HCT116 (cell line): ENCODE measurements around the gene GRIK2. TPM values are rescaled to one million over a fixed set of nuclear protein-coding genes. Genes with fewer than 3 reads are reported as not detected.

Experiments used
- ATAC-seq: fragments of 200-7000 bp; cut with Tn5 transposase; 2 replicates; pipeline ENCODE4 v1.9.1; 2020; ENCODE audit warnings: mild to moderate bottlenecking, moderate library complexity
- BruUV-seq: library from RNA; stranded (reverse); fragments of 400-500 nt; replicated peaks from 2 replicates; lab custom pipeline; 2021; lab: Mats Ljungman, UMichigan
- CTCF ChIA-PET: fragments of 300-600 bp; sonication (Branson Sonifier 250); formaldehyde crosslinking; loops from one replicate; lab custom pipeline; 2021; ENCODE audit warnings: antibody characterized with exemption; lab: Charles Lee
- POLR2A ChIA-PET: fragments of 300-600, 350-600 bp; sonication (Branson Sonifier 250); formaldehyde crosslinking; loops from one replicate; lab custom pipeline; 2021; ENCODE audit warnings: antibody characterized with exemption; lab: Charles Lee
- RAD21 ChIA-PET, 2 experiments: fragments of 300-600 bp; sonication (Branson Sonifier 250); formaldehyde crosslinking; loops; one replicate each; lab custom pipeline; 2023; ENCODE audit warnings: low total read pairs in 2 of 2; ENCODE audit not compliant: uncharacterized antibody in 2 of 2, unreplicated experiment in 2 of 2, low non-redundant PET in 1 of 2; lab: Charles Lee
- DNase-seq: peaks from one replicate; pipeline ENCODE4 v3.0.0-alpha.2; 2010; ENCODE audit warnings: low read depth, low spot score
- H2AFZ ChIP-seq: fragments of 200-600 bp; shearing (Covaris generic), sonication (generic); 2 replicates; pipeline ENCODE4 v1.6.1; 2017; ENCODE audit warnings: low read depth, mixed run types, mixed read lengths, antibody characterized with exemption, low read length; ENCODE audit not compliant: poor library complexity, severe bottlenecking
- H3K27ac ChIP-seq: 2 replicates; pipeline ENCODE4 v1.5.1; 2012; ENCODE audit warnings: low read depth, low read length
- H3K27me3 ChIP-seq: fragments of 200-600 bp; sonication (generic); 2 replicates; pipeline ENCODE4 v1.6.1; 2016; ENCODE audit warnings: mixed run types, low read length, mixed read lengths; ENCODE audit not compliant: insufficient read depth
- H3K36me3 ChIP-seq, 2 experiments: fragments of 200-500 bp in 1 of 2; fragments of 200-600 bp in 1 of 2; sonication (Bioruptor generic) in 1 of 2; sonication (generic) in 1 of 2; 2 replicates each; pipeline versions ENCODE4 v1.5.1 to v1.6.1; 2014 to 2016; ENCODE audit warnings: low read length in 2 of 2, inconsistent platforms in 1 of 2, mixed read lengths in 1 of 2, mixed run types in 1 of 2; ENCODE audit not compliant: insufficient read depth in 2 of 2, control insufficient read depth in 1 of 2
- H3K4me1 ChIP-seq, 2 experiments: fragments of 200-600 bp in 1 of 2; sonication (generic) in 1 of 2; 2 replicates each; pipeline versions ENCODE4 v1.5.1 to v1.6.1; 2012 to 2017; ENCODE audit warnings: low read length in 2 of 2, inconsistent platforms in 1 of 2, mild to moderate bottlenecking in 1 of 2, mixed read lengths in 1 of 2, mixed run types in 1 of 2, moderate library complexity in 1 of 2; ENCODE audit not compliant: insufficient read depth in 2 of 2, control insufficient read depth in 1 of 2
- H3K4me2 ChIP-seq: fragments of 200-600 bp; sonication (generic); 2 replicates; pipeline ENCODE4 v1.6.1; 2017; ENCODE audit warnings: mixed run types, low read length, mixed read lengths
- H3K4me3 ChIP-seq, 2 experiments: fragments of 200-600 bp in 1 of 2; sonication (generic) in 1 of 2; replicated peaks in 1 of 2; 2 replicates each; pipeline ENCODE4 v1.5.1; 2011 to 2016; ENCODE audit warnings: low read length in 2 of 2, control low read depth in 1 of 2, low read depth in 1 of 2, mild to moderate bottlenecking in 1 of 2, mixed read lengths in 1 of 2, mixed run types in 1 of 2
- H3K79me2 ChIP-seq: fragments of 200-600 bp; sonication (generic); 2 replicates; pipeline ENCODE4 v1.6.1; 2017; ENCODE audit warnings: mild to moderate bottlenecking, mixed run types, low read length, moderate library complexity, mixed read lengths; ENCODE audit not compliant: insufficient read depth
- H3K9ac ChIP-seq: fragments of 200-600 bp; sonication (generic); 2 replicates; pipeline ENCODE4 v1.6.1; 2016; ENCODE audit warnings: low read length, mixed read lengths
- H3K9me2 ChIP-seq: fragments of 200-600 bp; sonication (generic), shearing (Covaris generic); 2 replicates; pipeline ENCODE4 v1.6.1; 2017; ENCODE audit warnings: mixed run types, mild to moderate bottlenecking, moderate library complexity; ENCODE audit not compliant: insufficient read depth
- H3K9me3 ChIP-seq, 2 experiments: fragments of 200-500 bp in 1 of 2; fragments of 200-600 bp in 1 of 2; sonication (Bioruptor generic) in 1 of 2; sonication (generic) in 1 of 2; 2 replicates each; pipeline ENCODE4 v1.6.1; 2014 to 2017; ENCODE audit warnings: low read length in 2 of 2, mixed read lengths in 2 of 2, inconsistent platforms in 1 of 2, low read depth in 1 of 2, mild to moderate bottlenecking in 1 of 2, mixed run types in 1 of 2, moderate library complexity in 1 of 2; ENCODE audit not compliant: control insufficient read depth in 1 of 2, insufficient read depth in 1 of 2
- H4K20me1 ChIP-seq: fragments of 200-600 bp; sonication (generic), shearing (Covaris generic); 2 replicates; pipeline ENCODE4 v1.6.1; 2017; ENCODE audit warnings: mixed run types, mild to moderate bottlenecking, moderate library complexity; ENCODE audit not compliant: insufficient read depth
- EGR1 ChIP-seq: IDR thresholded peaks from 2 replicates; pipeline ENCODE4 v1.6.1; 2012; ENCODE audit warnings: low read depth
- ELF1 ChIP-seq: IDR thresholded peaks from 2 replicates; pipeline ENCODE4 v1.6.1; 2012; ENCODE audit warnings: low read depth, borderline replicate concordance
- EZH2 ChIP-seq: fragments of 200-600 bp; sonication (generic); IDR thresholded peaks from 2 replicates; pipeline ENCODE4 v1.6.1; 2017; ENCODE audit warnings: antibody characterized with exemption, mixed run types
- FOSL1 ChIP-seq: IDR thresholded peaks from 2 replicates; pipeline ENCODE4 v1.6.1; 2012; ENCODE audit warnings: low read depth
- POLR2A ChIP-seq: IDR thresholded peaks from 2 replicates; pipeline ENCODE4 v1.7.0; 2011; ENCODE audit warnings: borderline replicate concordance; ENCODE audit not compliant: insufficient read depth, insufficient read length; ENCODE audit errors: extremely low read depth
- POLR2AphosphoS5 ChIP-seq: IDR thresholded peaks from 2 replicates; pipeline ENCODE4 v1.6.1; 2011; ENCODE audit warnings: mild to moderate bottlenecking, low read depth, low read length, moderate library complexity
- RAD21 ChIP-seq: IDR thresholded peaks from 2 replicates; pipeline ENCODE4 v1.6.1; 2012; ENCODE audit warnings: low read depth, mild to moderate bottlenecking
- SP1 ChIP-seq: IDR thresholded peaks from 2 replicates; pipeline ENCODE4 v1.6.1; 2012; ENCODE audit warnings: low read depth
- SRF ChIP-seq: IDR thresholded peaks from 2 replicates; pipeline ENCODE4 v1.6.1; 2012; ENCODE audit warnings: low read depth
- TCF7L2 ChIP-seq: IDR thresholded peaks from 2 replicates; pipeline ENCODE4 v1.7.0; 2011; ENCODE audit warnings: borderline replicate concordance, inconsistent platforms; ENCODE audit not compliant: insufficient read depth, insufficient read length; ENCODE audit errors: extremely low read depth
- ZFX ChIP-seq: fragments of 450-650 bp; IDR thresholded peaks from 2 replicates; pipeline ENCODE4 v1.6.1; 2017
- intact Hi-C: fragments of 100-400 bp; cut with micrococcal nuclease; formaldehyde crosslinking; loops from 2 replicates; pipeline ENCODE4 v1.10.0; 2022
- total RNA-seq: library from RNA; stranded (reverse); gene quantifications from one replicate; pipeline ENCODE4 v1.2.1, GENCODE V29; 2021; ENCODE audit not compliant: unreplicated experiment
- TF ChIP-seq, protein P1 (sequence below), 3 experiments: fragments of 200-600 bp in 1 of 3; sonication (generic) in 1 of 3; IDR thresholded peaks in 2 of 3; conservative IDR thresholded peaks in 1 of 3; 2 replicates each; pipeline ENCODE4 v1.5.1; 2012 to 2017; ENCODE audit warnings: low read depth in 2 of 3, low read length in 2 of 3, antibody characterized with exemption in 1 of 3, borderline replicate concordance in 1 of 3, control low read depth in 1 of 3, mild to moderate bottlenecking in 1 of 3, mixed read lengths in 1 of 3, mixed run types in 1 of 3, moderate library complexity in 1 of 3; ENCODE audit not compliant: insufficient read depth in 1 of 3
- TF ChIP-seq, protein P2 (sequence below): IDR thresholded peaks from 2 replicates; pipeline ENCODE4 v1.6.1; 2012

Gene GRIK2
- total RNA-seq, 1 experiment from 2014 or later = 0.64 TPM

DNA sequence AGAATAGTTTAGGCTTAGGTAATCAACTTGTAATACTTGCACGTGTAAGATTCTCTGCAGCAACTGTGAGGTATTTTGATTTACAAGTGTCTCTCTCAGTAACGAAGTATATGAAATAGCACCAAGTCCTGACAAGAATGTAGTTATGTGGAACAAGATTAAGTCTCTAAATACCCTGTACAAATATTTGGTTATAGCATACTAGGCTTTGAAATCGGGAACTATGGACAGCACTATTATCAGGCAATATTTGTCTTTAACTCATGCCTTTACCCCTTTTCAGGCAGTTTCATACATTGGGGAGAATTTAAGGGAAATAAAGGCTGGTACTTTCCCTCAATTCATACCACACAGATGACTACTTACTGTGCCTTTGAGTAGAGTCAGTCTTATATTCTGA, 93.2 kb downstream of the GRIK2 start (continued):
- no peak for TF ChIP-seq EGR1

DNA sequence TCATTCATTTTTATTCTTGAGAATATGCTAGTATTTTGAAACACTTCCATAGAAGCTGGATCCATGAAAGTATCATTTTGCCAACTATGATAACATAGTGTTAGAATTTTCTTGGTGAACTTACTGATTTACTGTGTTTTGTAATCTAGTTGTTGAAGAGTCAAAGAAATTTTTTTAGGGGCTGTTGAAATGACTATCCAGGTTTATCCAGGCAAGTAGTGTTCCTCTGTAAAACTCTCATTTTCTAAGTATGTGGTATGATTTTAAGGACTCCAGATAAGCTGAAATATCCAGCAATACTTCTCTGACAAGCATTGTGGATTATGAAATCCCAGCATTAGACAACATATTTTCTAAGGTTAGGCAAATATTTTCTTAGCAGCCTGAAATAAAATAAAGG, 95.9 kb downstream of the GRIK2 start:
- TF ChIP-seq, protein P1, sequence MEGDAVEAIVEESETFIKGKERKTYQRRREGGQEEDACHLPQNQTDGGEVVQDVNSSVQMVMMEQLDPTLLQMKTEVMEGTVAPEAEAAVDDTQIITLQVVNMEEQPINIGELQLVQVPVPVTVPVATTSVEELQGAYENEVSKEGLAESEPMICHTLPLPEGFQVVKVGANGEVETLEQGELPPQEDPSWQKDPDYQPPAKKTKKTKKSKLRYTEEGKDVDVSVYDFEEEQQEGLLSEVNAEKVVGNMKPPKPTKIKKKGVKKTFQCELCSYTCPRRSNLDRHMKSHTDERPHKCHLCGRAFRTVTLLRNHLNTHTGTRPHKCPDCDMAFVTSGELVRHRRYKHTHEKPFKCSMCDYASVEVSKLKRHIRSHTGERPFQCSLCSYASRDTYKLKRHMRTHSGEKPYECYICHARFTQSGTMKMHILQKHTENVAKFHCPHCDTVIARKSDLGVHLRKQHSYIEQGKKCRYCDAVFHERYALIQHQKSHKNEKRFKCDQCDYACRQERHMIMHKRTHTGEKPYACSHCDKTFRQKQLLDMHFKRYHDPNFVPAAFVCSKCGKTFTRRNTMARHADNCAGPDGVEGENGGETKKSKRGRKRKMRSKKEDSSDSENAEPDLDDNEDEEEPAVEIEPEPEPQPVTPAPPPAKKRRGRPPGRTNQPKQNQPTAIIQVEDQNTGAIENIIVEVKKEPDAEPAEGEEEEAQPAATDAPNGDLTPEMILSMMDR (IDR thresholded peaks at IDR 0.05 in 2 of 3, conservative IDR thresholded peaks at IDR 0.05 in 1 of 3; ENCODE audit: borderline replicate concordance in 1 of 3, insufficient read depth in 1 of 3, low read depth in 2 of 3, low read length in 2 of 3) = no peak
- TF ChIP-seq EZH2 (no peak), TCF7L2 (no peak), EGR1 (no peak), ELF1 (no peak), POLR2AphosphoS5 (no peak), SRF (no peak), ZFX (no peak), FOSL1 (no peak), RAD21 (no peak), SP1 (no peak), POLR2A (no peak)
- TF ChIP-seq, protein P2, sequence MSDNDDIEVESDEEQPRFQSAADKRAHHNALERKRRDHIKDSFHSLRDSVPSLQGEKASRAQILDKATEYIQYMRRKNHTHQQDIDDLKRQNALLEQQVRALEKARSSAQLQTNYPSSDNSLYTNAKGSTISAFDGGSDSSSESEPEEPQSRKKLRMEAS = no peak
- Histone ChIP-seq H3K4me2 (no peak overlapping the region), H3K4me1 (no peaks in the 10 kb centered on the region), H4K20me1 (no peaks in the 10 kb centered on the region), H2AFZ (no peak overlapping the region), H3K79me2 (no peaks in the 10 kb centered on the region), H3K36me3 (no peaks in the 10 kb centered on the region), H3K9me2 (0 out of 2 replicates have a peak, but pooled peaks cover 5% of the 10 kb centered on the region), H3K9ac (no peak overlapping the region), H3K9me3 (no peaks in the 10 kb centered on the region), H3K27ac (no peak overlapping the region), H3K27me3 (no peaks in the 10 kb centered on the region), H3K4me3 (no peak overlapping the region)
- ChIA-PET POLR2A (no interaction called here), RAD21 (no interaction called here), CTCF (no interaction called here)
- intact Hi-C loops = no loop called here
- DNase-seq = no peak
- no TSS peak for BruUV-seq
- ATAC-seq = no peak
